GM18517 (cell line): ENCODE data around the gene AMOTL1.
"Not testable (repeated sequence)": the region's sequence is repeated elsewhere in the genome, so short reads cannot be mapped to it uniquely, and the experiment has no call there.

Source experiments
- ATAC-seq: cut with Tn5 transposase; IDR thresholded peaks from one replicate; pipeline ENCODE4 v1.9.1; 2021; ENCODE audit warnings: mild to moderate bottlenecking, moderate library complexity; ENCODE audit not compliant: unreplicated experiment

Gene AMOTL1

DNA sequence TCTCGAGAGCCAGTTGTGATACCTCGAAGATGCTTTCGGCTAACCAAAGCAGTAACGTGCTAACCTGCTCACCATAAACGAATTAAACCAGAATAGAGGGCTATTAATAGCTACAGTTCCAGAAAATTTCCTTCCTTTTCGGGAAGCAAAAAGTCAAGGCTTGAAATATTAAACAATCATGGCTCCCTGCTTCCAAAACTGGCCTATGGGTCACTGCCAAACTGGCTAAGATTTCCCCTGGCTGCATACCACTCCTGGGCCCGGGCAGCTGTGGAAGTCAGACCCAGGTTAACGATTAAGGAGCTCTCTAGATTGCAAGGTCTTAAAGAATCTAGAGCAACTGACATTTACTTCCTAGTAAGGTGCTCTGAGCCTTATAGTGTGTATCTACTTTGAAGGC is 1.7 kb downstream of the AMOTL1 start:
- no peak for ATAC-seq

DNA sequence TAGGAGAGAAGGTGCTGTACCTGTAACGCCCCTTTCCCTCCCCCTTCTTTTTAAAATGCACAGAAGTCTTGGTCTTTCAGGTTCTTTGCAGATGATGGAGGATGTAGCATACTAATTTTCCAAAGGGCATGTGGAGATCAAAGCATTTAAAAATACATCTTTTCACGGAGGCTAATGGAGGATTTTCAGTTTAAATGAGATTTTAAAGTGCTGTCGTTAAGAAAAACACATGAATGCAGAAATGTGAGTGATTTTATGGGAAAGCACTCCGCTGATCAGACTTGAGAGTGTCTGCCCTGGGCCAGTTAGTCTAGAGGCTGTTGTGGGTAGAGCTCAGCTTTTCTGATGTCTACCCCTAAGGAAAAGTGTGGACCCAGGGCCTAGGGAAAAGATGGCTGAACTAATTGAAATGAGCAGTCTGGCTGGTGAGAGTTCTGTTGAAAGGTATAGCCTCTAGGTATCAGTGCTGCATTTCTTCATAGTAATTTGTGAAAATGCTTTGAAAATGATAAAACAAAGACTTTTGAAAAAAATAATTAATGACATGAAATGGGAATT is 2.5 kb downstream of the AMOTL1 start:
- no peak for ATAC-seq

GRCh38 chr11:94771390-94771789 is 3.2 kb downstream of the AMOTL1 start:
- ATAC-seq: no peak

GRCh38 chr11:94771951-94772350 is 3.8 kb downstream of the AMOTL1 start:
- no peak for ATAC-seq

GRCh38 chr11:94773842-94774241 is 5.7 kb downstream of the AMOTL1 start:
- no peak for ATAC-seq

- no peak for ATAC-seq
Measured at GRCh38 chr11:94774345-94774744, 6.2 kb downstream of the AMOTL1 start.

- ATAC-seq: no peak
Measured at GRCh38 chr11:94775567-94776327, 7.6 kb downstream of the AMOTL1 start.

DNA sequence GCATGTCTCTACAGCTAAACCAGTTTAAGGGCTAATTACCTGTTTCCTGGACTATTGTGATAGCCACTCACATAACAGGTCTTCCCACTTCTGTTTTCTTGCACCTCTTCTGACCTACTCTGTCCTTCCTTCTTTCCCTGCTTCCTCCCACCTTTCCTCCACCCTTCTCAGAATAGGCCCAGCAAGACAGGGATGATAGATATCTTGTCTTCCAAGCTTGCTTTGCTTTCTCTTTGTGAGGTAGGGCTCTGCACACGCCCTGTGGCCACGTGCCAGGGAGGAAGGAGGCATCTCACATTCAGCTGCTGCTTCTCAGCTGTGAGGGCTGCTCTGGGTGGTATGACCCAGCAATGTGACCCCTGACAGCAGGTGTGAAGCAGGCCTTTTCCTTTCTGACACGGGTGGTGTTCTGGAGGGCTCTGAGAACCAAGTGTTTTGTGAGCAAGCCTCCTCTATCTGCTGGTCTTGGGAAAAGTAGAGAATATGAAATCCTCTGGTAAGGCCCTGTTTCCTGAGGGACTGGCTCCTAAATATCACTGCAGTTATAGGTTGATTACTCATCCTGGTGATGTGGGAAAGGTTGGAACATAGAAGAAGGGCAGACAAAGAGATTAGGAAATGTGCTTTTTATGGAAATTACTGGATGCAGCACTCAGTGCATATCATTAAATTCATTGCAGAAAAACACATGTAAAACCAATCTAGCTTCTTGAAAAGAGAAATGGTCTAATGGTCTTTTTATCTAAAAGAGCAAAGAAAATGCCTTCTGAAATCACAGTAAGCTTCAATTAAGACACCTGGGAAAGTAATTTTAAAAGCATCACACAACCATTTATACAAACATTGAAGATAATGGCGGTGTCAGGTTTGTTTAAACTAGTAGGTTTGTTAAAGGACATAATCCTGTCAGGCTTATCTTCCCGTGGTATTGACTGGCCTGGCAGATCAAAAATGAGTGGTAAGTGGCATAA is 8.5 kb downstream of the AMOTL1 start:
- no peak for ATAC-seq

- no peak for ATAC-seq
Measured at GRCh38 chr11:94780432-94780831, 12.3 kb downstream of the AMOTL1 start.

DNA sequence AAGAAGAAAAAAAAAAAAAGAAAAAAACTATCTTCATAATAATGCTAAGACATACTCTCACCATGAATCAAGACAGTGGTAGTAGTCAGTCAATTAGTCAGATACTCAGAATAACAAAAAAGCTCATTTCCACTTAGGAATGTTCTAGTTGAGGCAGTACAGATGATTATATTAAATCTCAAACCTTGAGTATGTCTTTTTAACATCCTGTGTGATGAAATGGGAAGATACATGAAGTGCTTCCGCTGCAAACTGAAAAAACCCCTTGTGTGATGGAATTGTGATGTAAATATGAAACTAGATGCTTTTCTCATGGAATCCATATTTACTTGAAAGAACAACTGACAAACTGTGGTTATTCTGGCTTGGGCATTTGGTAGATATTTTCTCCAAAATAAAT is 13.7 kb downstream of the AMOTL1 start:
- ATAC-seq: no peak

- ATAC-seq: no peak
Measured at GRCh38 chr11:94782446-94782845, 14.3 kb downstream of the AMOTL1 start.

GRCh38 chr11:94784884-94785283 is 16.7 kb downstream of the AMOTL1 start:
- ATAC-seq: no peak

- ATAC-seq: no peak
Measured at GRCh38 chr11:94785509-94785908, 17.4 kb downstream of the AMOTL1 start.

GRCh38 chr11:94786264-94787126 is 18.3 kb downstream of the AMOTL1 start:
- ATAC-seq: no peak

- ATAC-seq: no peak
Measured at GRCh38 chr11:94787801-94788200, 19.6 kb downstream of the AMOTL1 start.

- no peak for ATAC-seq
Measured at GRCh38 chr11:94788396-94788795, 20.2 kb downstream of the AMOTL1 start.

DNA sequence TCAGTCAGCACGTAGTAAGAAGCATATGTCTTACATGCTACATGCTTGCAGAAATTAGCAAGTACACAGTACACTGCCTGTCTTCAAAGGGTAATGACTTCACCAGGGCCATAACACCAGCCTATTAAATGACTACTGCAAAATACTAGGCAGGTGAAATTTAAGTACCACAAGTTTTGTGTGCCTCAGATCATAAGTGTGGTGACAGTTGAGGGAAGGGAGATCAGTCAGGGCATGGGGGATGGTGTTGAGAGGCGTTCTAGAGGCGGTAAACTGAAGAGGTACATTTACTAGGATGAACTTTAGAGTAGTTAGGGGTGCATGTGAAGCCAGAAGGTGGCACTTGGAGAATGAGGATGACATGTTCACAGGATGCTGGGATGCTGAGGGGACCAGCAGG is 22.0 kb downstream of the AMOTL1 start:
- no peak for ATAC-seq

GRCh38 chr11:94790661-94791180 is 22.6 kb downstream of the AMOTL1 start:
- ATAC-seq: no peak

DNA sequence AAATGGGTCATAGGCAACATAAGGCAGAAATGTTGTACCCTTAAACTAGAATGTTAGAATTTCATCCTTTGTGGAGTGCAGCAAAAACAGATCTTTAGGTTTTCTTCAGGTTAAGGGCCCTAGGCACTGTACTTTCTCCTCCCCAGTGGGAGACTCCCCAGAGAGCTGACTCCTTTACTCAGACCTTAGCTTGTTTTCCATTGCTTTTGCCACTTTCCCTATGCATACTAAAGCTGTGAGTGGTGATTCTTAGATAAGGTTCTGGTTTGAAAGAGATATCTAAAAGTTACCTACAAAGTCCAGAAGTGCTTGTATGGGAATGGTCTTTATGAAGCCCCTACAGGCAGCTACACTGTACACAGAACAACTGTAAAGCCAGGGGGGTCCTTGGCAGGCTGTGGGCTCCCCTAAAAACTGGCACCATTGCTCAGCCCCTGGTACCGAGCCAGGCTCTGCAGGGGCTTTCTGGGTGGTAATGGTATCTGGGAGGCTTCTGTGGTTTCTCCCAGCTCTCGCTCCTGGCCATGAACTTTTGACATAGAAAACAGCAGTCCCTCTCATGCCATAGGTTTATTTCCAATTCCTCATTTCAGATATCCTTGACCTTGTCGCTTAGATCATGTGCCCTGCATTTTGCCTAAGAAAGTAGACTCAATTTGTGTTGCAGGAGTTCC is 23.2 kb downstream of the AMOTL1 start:
- no peak for ATAC-seq

DNA sequence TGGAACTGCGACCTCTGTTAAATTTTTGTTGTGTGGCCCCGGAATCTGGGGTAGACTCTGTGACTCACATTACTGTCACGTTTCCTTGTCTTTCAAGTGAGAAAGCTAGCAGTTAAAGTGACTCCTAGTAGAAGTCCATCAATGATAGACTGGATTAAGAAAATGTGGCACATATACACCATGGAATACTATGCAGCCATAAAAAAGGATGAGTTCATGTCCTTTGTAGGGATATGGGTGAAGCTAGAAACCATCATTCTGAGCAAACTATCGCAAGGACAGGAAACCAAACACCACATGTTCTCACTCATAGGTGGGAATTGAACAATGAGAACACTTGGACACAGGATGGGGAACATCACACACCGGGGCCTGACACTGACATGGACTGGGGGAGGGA is 23.8 kb downstream of the AMOTL1 start:
- ATAC-seq: not testable (repeated sequence)
